HG03469 (cell line): ENCODE measurements around the gene TRIM32.
A peak's percentile ranks its signal among the peaks of the same experiment; 100 is the strongest.
"Not testable (repeated sequence)": the region's sequence is repeated elsewhere in the genome, so short reads cannot be mapped to it uniquely, and the experiment has no call there.

Experiments
- ATAC-seq: cut with Tn5 transposase; IDR thresholded peaks from one replicate; pipeline ENCODE4 v1.9.1; 2021; ENCODE audit warnings: mild to moderate bottlenecking, moderate library complexity, moderate number of reproducible peaks; ENCODE audit not compliant: unreplicated experiment

TRIM32 gene

GRCh38 chr9:116673375-116673774 lies 13.7 kb upstream of the TRIM32 start:
- ATAC-seq = no peak

- ATAC-seq = no peak
Measured at GRCh38 chr9:116674210-116674980, 12.7 kb upstream of the TRIM32 start.

DNA sequence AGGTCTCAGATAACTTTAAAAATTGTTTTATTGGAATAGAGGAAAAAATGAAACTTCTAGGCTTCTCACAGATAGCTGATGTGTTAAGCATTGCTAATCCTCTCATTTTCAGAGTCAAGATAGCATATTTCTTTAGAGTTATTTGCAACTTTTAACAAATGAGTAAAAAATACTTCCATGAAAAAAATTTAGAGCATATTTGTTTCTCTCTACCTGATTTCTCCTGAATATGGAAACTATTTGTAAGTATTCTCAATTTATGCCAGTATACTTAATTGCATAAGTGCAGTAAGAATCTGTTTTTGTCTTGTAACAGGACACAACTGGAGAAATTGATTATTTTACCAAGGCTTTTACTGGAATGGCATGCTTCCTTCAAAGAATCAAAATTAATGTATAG lies 3.6 kb upstream of the TRIM32 start:
- no peak for ATAC-seq

DNA sequence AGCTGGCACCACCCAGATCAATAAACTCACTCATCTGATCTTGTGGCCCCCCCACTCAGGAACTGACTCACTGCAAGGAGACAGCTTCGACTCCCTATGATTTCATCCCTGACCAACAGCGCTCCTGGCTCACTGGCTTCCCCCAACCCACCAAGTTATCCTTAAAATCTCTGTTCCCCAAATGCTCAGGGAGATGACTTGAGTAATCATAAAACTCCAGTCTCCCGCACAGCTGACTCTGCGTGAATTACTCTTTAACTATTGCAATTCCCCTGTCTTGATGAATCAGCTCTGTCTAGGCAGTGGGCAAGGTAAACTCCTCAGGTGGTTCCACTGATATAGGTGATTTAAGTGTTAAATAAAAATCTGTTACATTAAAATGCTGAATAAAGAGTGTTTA lies 1.9 kb upstream of the TRIM32 start:
- no peak for ATAC-seq

- ATAC-seq = no peak
Measured at GRCh38 chr9:116686135-116686534, 970 bp upstream of the TRIM32 start.

DNA sequence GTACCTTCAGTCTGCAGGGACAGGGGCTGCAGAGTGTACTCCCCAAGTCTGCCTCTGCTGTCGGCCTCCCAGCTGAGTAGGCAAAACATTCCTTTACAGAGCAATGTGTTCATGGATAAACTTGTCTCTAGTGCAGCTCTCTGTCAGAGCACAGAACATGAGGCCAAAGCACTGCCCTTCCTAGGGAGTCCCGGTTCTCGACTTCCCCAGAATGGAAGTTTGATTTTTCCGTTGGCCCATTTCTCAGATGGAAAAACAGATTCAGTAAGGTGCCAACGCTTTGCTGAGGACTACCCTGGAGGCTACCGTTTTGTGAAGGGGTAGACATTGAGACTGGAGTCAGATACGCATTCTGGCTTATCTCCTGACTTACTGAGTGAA lies 422 bp upstream of the TRIM32 start:
- ATAC-seq = peak; percentile 24

- no peak for ATAC-seq
Measured at GRCh38 chr9:116687754-116688135, 640 bp downstream of the TRIM32 start.

DNA sequence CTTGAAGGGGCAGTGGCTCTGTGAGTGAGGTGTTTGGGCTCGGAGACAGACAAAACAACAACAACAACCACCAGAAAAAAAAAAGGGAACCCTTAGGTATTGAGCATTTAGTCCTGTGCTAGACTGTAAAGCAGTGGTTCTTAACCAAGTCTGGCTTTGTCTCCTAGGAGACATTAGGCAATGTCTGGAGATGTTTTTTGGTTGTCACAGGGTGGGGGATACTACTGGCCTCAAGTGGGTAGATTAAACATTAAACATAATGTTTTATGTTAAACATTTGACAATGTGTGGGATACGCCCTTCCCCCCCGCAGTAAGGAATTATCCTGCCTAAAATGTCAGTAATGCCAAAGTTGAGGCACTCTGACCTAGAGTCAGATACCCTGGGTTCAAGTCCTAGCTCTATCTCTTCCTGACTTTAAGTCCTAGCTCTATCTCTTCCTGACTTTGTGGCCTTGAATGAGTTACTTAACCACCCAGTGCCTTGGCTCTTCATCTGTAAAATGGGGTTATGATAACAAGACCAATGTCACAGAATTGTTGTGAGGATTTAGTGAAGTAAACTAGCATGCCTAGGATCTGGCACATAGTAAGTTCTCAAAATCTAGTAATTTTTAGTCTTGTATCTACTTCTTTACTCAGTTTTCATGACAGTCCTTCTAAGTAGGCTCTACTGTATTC lies 1.8 kb downstream of the TRIM32 start:
- no peak for ATAC-seq

DNA sequence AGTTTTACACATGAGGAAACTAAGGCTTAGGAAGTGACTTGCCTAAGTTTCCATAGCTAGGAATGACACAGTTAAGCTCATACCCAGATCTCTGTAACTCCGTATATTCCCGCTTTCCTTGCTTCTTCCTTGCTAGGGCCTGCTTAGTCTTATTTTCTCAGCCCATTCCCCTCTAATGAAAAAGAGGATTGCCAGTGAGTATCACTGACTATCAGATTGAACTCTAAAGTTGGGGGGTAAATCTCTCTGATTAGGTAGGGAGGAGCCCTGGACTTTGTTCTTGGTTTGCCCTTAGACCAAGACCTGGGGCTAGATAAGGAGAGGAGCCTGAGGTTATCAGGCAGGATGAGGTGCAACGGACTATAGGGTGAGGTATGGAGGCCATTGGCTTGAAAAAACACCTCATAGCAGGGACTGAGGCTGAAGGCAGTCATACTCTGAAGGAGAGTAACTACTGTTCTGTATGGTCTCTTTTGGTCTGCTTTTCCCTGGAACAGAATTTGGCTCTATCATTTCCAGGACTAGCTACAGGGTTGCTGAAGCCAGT lies 2.5 kb downstream of the TRIM32 start:
- no peak for ATAC-seq

- not testable (repeated sequence) for ATAC-seq
Measured at GRCh38 chr9:116690805-116691204, 3.7 kb downstream of the TRIM32 start.

DNA sequence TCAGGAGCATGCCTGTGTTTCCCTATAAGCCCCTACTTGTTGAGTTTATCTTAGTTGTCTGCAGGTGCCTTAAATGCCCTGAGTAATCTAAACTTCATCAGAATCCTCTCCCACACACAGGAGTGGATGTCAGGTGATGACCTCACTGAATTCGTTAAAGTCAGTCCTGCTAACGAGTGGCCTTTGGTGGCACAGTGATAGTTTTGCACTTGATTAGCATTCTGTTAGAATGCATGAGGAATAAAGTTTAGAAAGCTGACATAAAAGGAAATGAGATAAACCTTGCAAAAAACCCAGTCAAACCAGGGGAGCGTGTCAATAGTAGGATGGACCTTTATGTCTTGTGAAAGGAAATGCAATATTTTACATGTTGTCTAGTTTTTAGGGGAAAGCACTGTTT lies 4.5 kb downstream of the TRIM32 start:
- ATAC-seq = no peak

GRCh38 chr9:116692616-116693015 lies 5.5 kb downstream of the TRIM32 start:
- no peak for ATAC-seq

DNA sequence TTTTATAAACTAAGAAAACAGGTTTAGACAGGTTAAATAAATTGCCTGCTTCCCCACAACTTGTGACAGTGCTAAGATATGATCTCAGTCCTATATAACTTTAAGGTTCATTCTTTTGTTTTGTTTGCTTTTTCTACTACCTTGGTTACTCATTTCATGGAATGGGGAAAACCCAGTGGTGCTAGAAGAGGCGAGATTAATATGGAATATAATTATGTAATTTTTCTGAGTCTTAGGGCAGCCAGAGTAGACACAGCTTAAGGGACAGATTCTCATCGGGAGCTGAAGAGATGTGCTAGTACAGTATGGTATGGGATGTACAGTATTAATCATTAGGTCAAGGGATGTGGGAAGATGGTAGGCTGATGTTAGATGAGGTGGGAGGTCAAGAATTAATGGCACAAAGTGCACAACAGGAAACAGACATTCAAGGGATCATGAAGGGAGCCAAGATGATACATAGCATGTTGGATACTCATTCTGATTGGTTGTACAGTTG lies 6.2 kb downstream of the TRIM32 start:
- ATAC-seq = no peak

DNA sequence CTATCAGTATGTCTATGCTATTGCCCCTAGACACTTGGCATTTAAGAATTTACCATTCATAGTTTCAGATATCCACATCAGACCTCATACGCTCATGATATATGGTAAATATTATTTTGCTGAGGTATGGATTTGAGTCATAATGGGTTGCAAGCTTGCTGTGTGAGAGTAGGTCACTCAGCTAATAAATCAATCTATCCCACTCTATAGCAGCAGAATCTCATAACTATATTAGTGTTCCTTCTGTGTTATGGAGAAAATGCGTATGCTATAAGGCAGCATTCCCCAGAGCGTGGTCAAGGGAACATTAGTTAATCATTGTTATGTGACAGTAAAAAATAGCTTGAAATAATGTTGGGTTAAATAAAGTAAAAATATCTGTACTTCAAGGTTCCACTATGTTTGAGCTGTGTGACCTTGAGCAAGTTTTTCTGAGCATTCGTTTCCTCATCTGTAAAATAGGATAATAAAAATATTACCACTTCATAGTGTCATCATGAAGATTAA lies 7.7 kb downstream of the TRIM32 start:
- ATAC-seq = no peak

- no peak for ATAC-seq
Measured at GRCh38 chr9:116695438-116695837, 8.3 kb downstream of the TRIM32 start.

DNA sequence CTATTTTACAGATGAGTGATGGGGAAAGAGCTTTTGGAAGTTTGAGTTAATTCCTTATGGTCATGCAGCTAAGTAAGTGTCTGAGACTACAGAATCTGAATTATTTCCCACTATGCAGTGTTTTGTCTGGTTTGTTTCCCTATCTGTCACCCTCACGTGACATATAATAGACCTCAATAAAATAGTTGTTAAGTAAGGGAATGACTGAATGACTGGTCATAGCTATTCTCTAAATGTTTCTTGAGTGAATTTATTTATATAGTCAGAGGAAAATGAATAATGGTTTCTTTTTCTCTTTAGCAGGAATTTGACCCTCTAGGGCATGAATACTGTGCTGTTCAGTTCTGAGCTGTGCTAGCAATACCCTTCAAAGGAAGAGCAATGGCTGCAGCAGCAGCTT lies 10.3 kb downstream of the TRIM32 start:
- ATAC-seq = no peak

DNA sequence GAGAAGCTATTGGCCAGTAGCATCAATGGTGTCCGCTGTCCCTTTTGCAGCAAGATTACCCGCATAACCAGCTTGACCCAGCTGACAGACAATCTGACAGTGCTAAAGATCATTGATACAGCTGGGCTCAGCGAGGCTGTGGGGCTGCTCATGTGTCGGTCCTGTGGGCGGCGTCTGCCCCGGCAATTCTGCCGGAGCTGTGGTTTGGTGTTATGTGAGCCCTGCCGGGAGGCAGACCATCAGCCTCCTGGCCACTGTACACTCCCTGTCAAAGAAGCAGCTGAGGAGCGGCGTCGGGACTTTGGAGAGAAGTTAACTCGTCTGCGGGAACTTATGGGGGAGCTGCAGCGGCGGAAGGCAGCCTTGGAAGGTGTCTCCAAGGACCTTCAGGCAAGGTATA lies 10.8 kb downstream of the TRIM32 start:
- ATAC-seq = no peak

GRCh38 chr9:116700279-116700678 lies 13.2 kb downstream of the TRIM32 start:
- no peak for ATAC-seq

DNA sequence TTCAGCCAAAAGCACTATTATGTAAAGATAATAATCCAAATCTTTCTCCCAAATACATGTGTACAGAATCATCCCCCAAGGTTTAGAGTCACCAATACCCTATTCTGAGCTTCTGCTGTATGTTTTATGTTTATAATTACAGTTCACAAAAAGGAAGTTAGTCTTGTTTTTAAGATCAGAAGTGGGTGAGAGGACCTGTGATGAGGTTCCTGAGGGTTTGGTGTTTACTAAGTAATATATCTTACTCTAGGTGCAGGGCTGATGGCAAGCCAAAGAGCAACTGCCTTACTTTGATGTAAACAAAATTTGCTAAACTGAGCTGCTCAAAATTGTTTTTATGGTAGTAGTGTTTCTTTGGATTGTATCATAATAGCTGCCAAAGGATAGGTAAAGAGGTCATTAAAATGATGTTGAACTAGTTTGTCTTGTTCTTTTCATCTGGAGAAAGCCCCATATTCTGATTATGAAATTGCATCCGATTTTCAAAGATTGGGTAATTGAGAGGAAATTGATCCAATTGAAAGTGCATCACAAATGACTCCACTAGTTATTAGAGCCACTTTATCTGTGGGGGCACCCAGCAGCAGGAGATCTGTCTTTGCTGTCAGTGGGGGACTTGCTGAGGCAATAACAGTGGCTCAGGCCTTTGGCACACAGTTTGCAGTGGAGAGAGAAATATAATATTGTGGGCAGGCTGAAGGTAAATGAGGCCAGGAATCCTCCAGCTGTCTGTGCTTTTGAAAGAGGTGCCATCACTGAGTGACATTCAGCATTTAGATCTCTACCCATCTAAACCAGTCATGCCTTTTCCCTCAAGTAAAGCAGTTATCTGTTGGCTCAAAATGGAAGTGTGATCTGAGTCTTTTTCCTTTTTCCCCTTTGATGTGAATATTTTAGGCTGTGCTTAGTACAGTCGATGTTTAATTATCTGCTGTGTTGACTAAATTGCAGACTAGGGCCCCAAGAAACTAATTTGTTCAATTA lies 14.1 kb downstream of the TRIM32 start:
- ATAC-seq = no peak

GRCh38 chr9:116701940-116702642 lies 15.0 kb downstream of the TRIM32 start:
- no peak for ATAC-seq
